GM12878 (cell line): ENCODE results near the gene THAP3. TPM values are rescaled to one million over a fixed set of nuclear protein-coding genes. Genes with fewer than 3 reads are reported as not detected.

Experiments used
- ATAC-seq: fragments of 200-7000 bp; cut with Tn5 transposase; 3 replicates; pipeline ENCODE4 v1.9.1; 2020; ENCODE audit warnings: mild to moderate bottlenecking, moderate library complexity
- BruUV-seq: library from RNA; stranded (reverse); fragments of 400-500 nt; replicated peaks from 2 replicates; lab custom pipeline; 2021; lab: Mats Ljungman, UMichigan
- CTCF ChIA-PET: fragments of 300-600 bp; sonication (Branson Sonifier 250); formaldehyde crosslinking; extraction: SDS; loops from one replicate; lab custom pipeline; 2021; ENCODE audit warnings: inconsistent platforms; lab: Yijun Ruan, JAX
- POLR2A ChIA-PET: fragments of 350-600 bp; formaldehyde crosslinking; extraction: SDS; loops from one replicate; lab custom pipeline; 2021; ENCODE audit warnings: inconsistent platforms; lab: Charles Lee
- RAD21 ChIA-PET: fragments of 300-600 bp; sonication (Branson Sonifier 250); formaldehyde crosslinking; loops from one replicate; lab custom pipeline; 2023; ENCODE audit warnings: antibody characterized with exemption; ENCODE audit not compliant: unreplicated experiment; lab: Charles Lee
- SMC1A ChIA-PET: fragments of 300-600 bp; sonication (Branson Sonifier 250); formaldehyde crosslinking; loops from one replicate; lab custom pipeline; 2023; ENCODE audit not compliant: unreplicated experiment, uncharacterized antibody; lab: Charles Lee
- DNase-seq: peaks from one replicate; pipeline ENCODE4 v3.0.0-alpha.2; 2011; ENCODE audit warnings: low read depth, low spot score
- FAIRE-seq: peaks from 3 replicates; lab custom pipeline; 2011; peaks lifted over from hg19 to GRCh38; lab: Jason Lieb, UNC
- H2AFZ ChIP-seq: 2 replicates; pipeline ENCODE4 v1.6.0; 2011; ENCODE audit warnings: low read depth, low read length, control low read depth; ENCODE audit not compliant: control insufficient read depth
- H3K27ac ChIP-seq: 2 replicates; pipeline ENCODE4 v1.5.1; 2011; ENCODE audit warnings: control low read depth; ENCODE audit not compliant: control insufficient read depth, insufficient read depth
- H3K27me3 ChIP-seq, 2 experiments: replicated peaks in 1 of 2; 2 replicates each; pipeline versions ENCODE4 v1.6.0 to v1.6.1; 2011; ENCODE audit warnings: low read length in 1 of 2; ENCODE audit not compliant: control insufficient read depth in 2 of 2, insufficient read depth in 2 of 2
- H3K36me3 ChIP-seq, 2 experiments: 2 replicates each; pipeline ENCODE4 v1.5.1; 2011; ENCODE audit warnings: low read length in 1 of 2; ENCODE audit not compliant: control insufficient read depth in 2 of 2, insufficient read depth in 2 of 2
- H3K4me1 ChIP-seq: 2 replicates; pipeline ENCODE4 v1.6.1; 2011; ENCODE audit warnings: mild to moderate bottlenecking, low read length, moderate library complexity, mixed read lengths; ENCODE audit not compliant: control insufficient read depth, insufficient read depth
- H3K4me2 ChIP-seq: 2 replicates; pipeline ENCODE4 v1.6.0; 2011; ENCODE audit warnings: control low read depth; ENCODE audit not compliant: control insufficient read depth, insufficient read depth
- H3K4me3 ChIP-seq: fragments of 200-600 bp; sonication (generic); 2 replicates; pipeline ENCODE4 v1.5.1; 2016
- H3K79me2 ChIP-seq: 2 replicates; pipeline ENCODE4 v1.6.0; 2011; ENCODE audit warnings: low read length; ENCODE audit not compliant: control insufficient read depth, insufficient read depth
- H3K9ac ChIP-seq: 2 replicates; pipeline ENCODE4 v1.8.0; 2011; ENCODE audit warnings: low read length, control low read depth, mixed read lengths; ENCODE audit not compliant: control insufficient read depth, insufficient read depth
- H3K9me3 ChIP-seq: replicated peaks from 3 replicates; pipeline ENCODE4 v1.5.1; 2011; ENCODE audit warnings: mild to moderate bottlenecking, low read length; ENCODE audit not compliant: control insufficient read depth, insufficient read depth
- H4K20me1 ChIP-seq: 2 replicates; pipeline ENCODE4 v1.6.0; 2011; ENCODE audit not compliant: control insufficient read depth, insufficient read depth
- ETV6 ChIP-seq, 2 experiments: fragments of 450-650 bp in 1 of 2; IDR thresholded peaks in 1 of 2; conservative IDR thresholded peaks in 1 of 2; 2 replicates each; pipeline ENCODE4 v1.6.1; 2014; ENCODE audit warnings: antibody characterized with exemption in 1 of 2, borderline replicate concordance in 1 of 2, low read depth in 1 of 2, mild to moderate bottlenecking in 1 of 2, moderate library complexity in 1 of 2
- MYC ChIP-seq: IDR thresholded peaks from 2 replicates; pipeline ENCODE4 v1.6.1; 2011; ENCODE audit warnings: mild to moderate bottlenecking, low read length, moderate library complexity, inconsistent platforms; ENCODE audit not compliant: insufficient read depth, insufficient replicate concordance, insufficient read length, severe bottlenecking
- NKRF ChIP-seq: fragments of 450-650 bp; conservative IDR thresholded peaks from 2 replicates; pipeline ENCODE4 v1.6.1; 2017; ENCODE audit warnings: mild to moderate bottlenecking, moderate library complexity
- NRF1 ChIP-seq: conservative IDR thresholded peaks from 2 replicates; pipeline ENCODE4 v1.6.1; 2011; ENCODE audit warnings: mild to moderate bottlenecking, low read depth, low read length, improper control_type of control experiment
- RFX5 ChIP-seq: IDR thresholded peaks from 2 replicates; pipeline ENCODE4 v1.6.1; 2011; ENCODE audit warnings: low read depth, low read length, improper control_type of control experiment
- SMAD1 ChIP-seq: fragments of 450-650 bp; IDR thresholded peaks from 2 replicates; pipeline ENCODE4 v1.6.1; 2018; ENCODE audit warnings: mild to moderate bottlenecking, low read depth; ENCODE audit not compliant: partially characterized antibody
- STAT1 ChIP-seq: fragments of 450-650 bp; conservative IDR thresholded peaks from 2 replicates; pipeline ENCODE4 v1.6.1; 2014; ENCODE audit warnings: antibody characterized with exemption, mild to moderate bottlenecking
- SUPT20H ChIP-seq: IDR thresholded peaks from 2 replicates; pipeline ENCODE4 v1.6.1; 2011; ENCODE audit warnings: low read depth, mild to moderate bottlenecking, low read length, moderate library complexity, borderline replicate concordance; ENCODE audit not compliant: control insufficient read depth
- TAF1 ChIP-seq: IDR thresholded peaks from 2 replicates; pipeline ENCODE4 v1.6.1; 2011; ENCODE audit warnings: mild to moderate bottlenecking, low read depth, low read length, borderline replicate concordance
- ZBTB40 ChIP-seq: fragments of 450-650 bp; IDR thresholded peaks from 2 replicates; pipeline ENCODE4 v1.6.1; 2016; ENCODE audit warnings: mild to moderate bottlenecking, moderate library complexity, borderline replicate concordance
- ZNF207 ChIP-seq: fragments of 450-650 bp; IDR thresholded peaks from 2 replicates; pipeline ENCODE4 v1.6.1; 2014; ENCODE audit warnings: antibody characterized with exemption, mild to moderate bottlenecking, borderline replicate concordance
- ZNF687 ChIP-seq: fragments of 450-650 bp; IDR thresholded peaks from 2 replicates; pipeline ENCODE4 v1.6.1; 2017; ENCODE audit warnings: mild to moderate bottlenecking, moderate library complexity
- WGBS: methylation state at CpG from one replicate; pipeline ENCODE4 v1.1.6; 2016; ENCODE audit warnings: low lambda C conversion rate; ENCODE audit not compliant: insufficient replicate concordance, insufficient coverage; ENCODE audit errors: missing lambda C conversion rate; 5-methylcytosine and 5-hydroxymethylcytosine counted together
- in situ Hi-C: fragments of 300-500 bp; cut with MboI; formaldehyde crosslinking; loops from 9 replicates; pipeline ENCODE4 v1.14.3; 2018; ENCODE audit warnings: mixed read lengths
- intact Hi-C: fragments of 100-400 bp; cut with micrococcal nuclease; formaldehyde crosslinking; loops from one replicate; pipeline ENCODE4 v1.14.2; 2022; ENCODE audit not compliant: unreplicated experiment
- polyA plus RNA-seq, 11 experiments: library from polyadenylated mRNA; depleted of rRNA in 4 of 11; unstranded in 6 of 11; stranded (reverse) in 5 of 11; fragments of >200 nt; fragmentation: Nextera tagmentation in 4 of 11; fragmentation: Illumina TruSeq in 1 of 11; extraction: Ambion mirVana in 4 of 11; extraction: Trizol in 1 of 11; gene quantifications; 1 replicate in 1 of 11; 2 replicates in 10 of 11; pipeline versions ENCODE4 v1.2.1 to v1.2.3, GENCODE V29; 2011 to 2016; ENCODE audit warnings: inconsistent platforms in 2 of 11, missing spikeins in 2 of 11, low read depth in 1 of 11
- total RNA-seq, 4 experiments: library from RNA; depleted of rRNA in 3 of 4; stranded (reverse); fragments of >200 nt in 3 of 4; fragmentation: Illumina TruSeq in 1 of 4; extraction: Trizol in 1 of 4; gene quantifications; 2 replicates each; pipeline versions ENCODE4 v1.2.1 to v1.2.3, GENCODE V29; 2013 to 2021

The THAP3 gene
- total and polyA plus RNA-seq, 10 of the 15 experiments (the other 5 are each of a cell fraction or from before 2014, with no cell fraction given), result 1.5 to 19.5 (median 11.9) TPM

- H3K9ac ChIP-seq, result no peak overlapping the region
- H3K4me1 ChIP-seq, result no peaks in the 10 kb centered on the region
- H3K4me2 ChIP-seq, result no peak overlapping the region
- ChIA-PET CTCF (no interaction called here), POLR2A (no interaction called here), RAD21 (no interaction called here), SMC1A (no interaction called here)
- ATAC-seq, result no peak
- in situ Hi-C loops (no loop called here), intact Hi-C loops (no loop called here)
- H2AFZ ChIP-seq, result no peak overlapping the region
- no peaks in the 10 kb centered on the region for H3K9me3 ChIP-seq
- H3K79me2 ChIP-seq, result no peaks in the 10 kb centered on the region
- no peaks in the 10 kb centered on the region for H4K20me1 ChIP-seq
- peaks cover 6 to 18% of the 10 kb centered on the region in 2 experiments; a peak in 3 of 4 replicates for H3K36me3 ChIP-seq
- no peak overlapping the region for H3K4me3 ChIP-seq
- DNase-seq, result no peak
- no peaks in the 10 kb centered on the region for H3K27me3 ChIP-seq
- BruUV-seq, result no TSS peak
- H3K27ac ChIP-seq, result no peak overlapping the region
- FAIRE-seq, result no peak
- WGBS, result 95% methylated on average over 9 of the region's 9 CpGs
- TF ChIP-seq NKRF (no peak), ZNF207 (no peak), STAT1 (no peak), RFX5 (no peak), MYC (no peak), TAF1 (no peak), NRF1 (no peak), SMAD1 (no peak), ETV6 (conservative IDR thresholded peaks at IDR 0.05 in 1 of 2, IDR thresholded peaks at IDR 0.05 in 1 of 2; ENCODE audit: borderline replicate concordance in 1 of 2, low read depth in 1 of 2) (no peak), SUPT20H (no peak), ZBTB40 (no peak), ZNF687 (no peak)
These were observed 43.8 kb downstream of the THAP3 start for GRCh38 chr1:6668503-6668902.
